ENCODE measurements around the gene BSG. TPM values are rescaled to one million over a fixed set of nuclear protein-coding genes. Genes with fewer than 3 reads are reported as not detected.

Gene BSG
- total and polyA plus RNA-seq, 9 of the 15 experiments (the other 6 are each of a cell fraction or from before 2014, with no cell fraction given) = 4.6 to 495 (median 187) TPM

DNA sequence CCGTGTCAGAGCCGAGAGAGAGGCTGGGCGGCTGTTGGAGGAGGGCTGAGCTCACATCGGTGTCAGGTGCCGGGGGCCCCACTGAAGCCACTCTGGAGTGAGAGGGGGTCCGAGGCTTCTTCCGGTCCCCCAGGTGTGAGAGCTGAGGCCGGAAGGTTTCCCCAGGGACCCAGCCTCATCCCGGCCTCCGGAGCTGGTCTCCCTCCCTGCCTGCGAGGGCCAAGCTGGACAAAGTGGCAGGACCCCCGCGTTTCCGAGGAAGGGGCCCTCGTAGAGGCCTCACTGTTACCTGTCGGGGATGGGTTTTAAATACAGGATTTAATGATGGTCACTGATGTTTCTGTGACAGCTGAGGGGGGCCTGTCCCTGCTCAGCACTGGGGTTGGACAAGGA is 23.9 kb downstream of the BSG start (continued):
- TF ChIP-seq ZNF518B (CRISPR knock-in tag; IDR thresholded peaks at IDR 0.05) (no peak), MCM3 (IDR thresholded peaks at IDR 0.05) (no peak), RUNX1 (IDR thresholded peaks at IDR 0.05; ENCODE audit: low read depth) (no peak), ZNF197 (CRISPR knock-in tag; IDR thresholded peaks at IDR 0.05; ENCODE audit: low read depth) (no peak), RBM25 (IDR thresholded peaks at IDR 0.05; ENCODE audit: low read depth, low read length, severe bottlenecking) (no peak), ZBTB1 (CRISPR knock-in tag; IDR thresholded peaks at IDR 0.05; ENCODE audit: borderline replicate concordance, low read depth) (no peak), PTRF (tag; IDR thresholded peaks at IDR 0.05) (no peak), ZEB2 (IDR thresholded peaks at IDR 0.05) (no peak), RNF2 (IDR thresholded peaks at IDR 0.05) (no peak), CC2D1A (IDR thresholded peaks at IDR 0.05) (no peak), MAFF (IDR thresholded peaks at IDR 0.05; ENCODE audit: low read length) (no peak), RBM34 (IDR thresholded peaks at IDR 0.05; ENCODE audit: borderline replicate concordance, insufficient read depth, low read length) (no peak), GABPA (tag; conservative IDR thresholded peaks at IDR 0.05; ENCODE audit: low read depth) (no peak)
- TF ChIP-seq, protein P1, sequence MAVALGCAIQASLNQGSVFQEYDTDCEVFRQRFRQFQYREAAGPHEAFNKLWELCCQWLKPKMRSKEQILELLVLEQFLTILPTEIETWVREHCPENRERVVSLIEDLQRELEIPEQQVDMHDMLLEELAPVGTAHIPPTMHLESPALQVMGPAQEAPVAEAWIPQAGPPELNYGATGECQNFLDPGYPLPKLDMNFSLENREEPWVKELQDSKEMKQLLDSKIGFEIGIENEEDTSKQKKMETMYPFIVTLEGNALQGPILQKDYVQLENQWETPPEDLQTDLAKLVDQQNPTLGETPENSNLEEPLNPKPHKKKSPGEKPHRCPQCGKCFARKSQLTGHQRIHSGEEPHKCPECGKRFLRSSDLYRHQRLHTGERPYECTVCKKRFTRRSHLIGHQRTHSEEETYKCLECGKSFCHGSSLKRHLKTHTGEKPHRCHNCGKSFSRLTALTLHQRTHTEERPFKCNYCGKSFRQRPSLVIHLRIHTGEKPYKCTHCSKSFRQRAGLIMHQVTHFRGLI (CRISPR knock-in tag; IDR thresholded peaks at IDR 0.05) = no peak
